Esophagus muscularis mucosa (tissue), 4 donors: ENCODE results near the gene LRRC4C. TPM values are rescaled to one million over a fixed set of nuclear protein-coding genes. Genes with fewer than 3 reads are reported as not detected.

ENCODE experiments used
- DNase-seq: peaks from one replicate; pipeline ENCODE4 v3.0.0-alpha.2; 2017; ENCODE audit errors: extremely low spot score
- H3K27ac ChIP-seq, 4 donors: fragments of 200-600 bp; sonication (generic); replicated peaks in 1 of 4; 1 replicate in 3 of 4; 2 replicates in 1 of 4; pipeline ENCODE4 v1.5.1; 2016 to 2019; ENCODE audit warnings: mild to moderate bottlenecking in 1 of 4
- H3K27me3 ChIP-seq, 4 donors: fragments of 200-600 bp; sonication (generic); one replicate each; pipeline versions ENCODE4 v1.5.1 to v1.6.0; 2016 to 2019
- H3K36me3 ChIP-seq, 4 donors: fragments of 200-600 bp; sonication (generic); one replicate each; pipeline ENCODE4 v1.5.1; 2016 to 2019
- H3K4me1 ChIP-seq, 4 donors: fragments of 200-600 bp; sonication (generic); one replicate each; pipeline ENCODE4 v1.5.1; 2016 to 2019
- H3K4me3 ChIP-seq, 4 donors: fragments of 200-600 bp; sonication (generic); 1 replicate in 2 of 4; 2 replicates in 2 of 4; pipeline ENCODE4 v1.5.1; 2016 to 2019; ENCODE audit warnings: mild to moderate bottlenecking in 4 of 4, moderate library complexity in 1 of 4
- H3K9me3 ChIP-seq, 4 donors: fragments of 200-600 bp; sonication (generic); 1 replicate in 3 of 4; 2 replicates in 1 of 4; pipeline ENCODE4 v1.5.1; 2016 to 2019
- EP300 ChIP-seq: sonication (generic); formaldehyde crosslinking; IDR thresholded peaks from one replicate; pipeline ENCODE4 v1.6.1; 2017; ENCODE audit warnings: antibody characterized with exemption
- POLR2A ChIP-seq: fragments of 450-650 bp; IDR thresholded peaks from one replicate; pipeline ENCODE4 v1.6.1; 2017; ENCODE audit warnings: antibody characterized with exemption, moderate library complexity, mild to moderate bottlenecking, low read depth
- POLR2AphosphoS5 ChIP-seq, 2 donors: sonication (generic); formaldehyde crosslinking; IDR thresholded peaks; one replicate each; pipeline ENCODE4 v1.6.1; 2017; ENCODE audit warnings: antibody characterized with exemption in 2 of 2
- WGBS: methylation state at CpG from one replicate; pipeline ENCODE4 v1.1.5; 2018; 5-methylcytosine and 5-hydroxymethylcytosine counted together
- intact Hi-C: fragments of 100-400 bp; cut with DNase I; formaldehyde crosslinking; loops from one replicate; pipeline ENCODE4 v1.15.1; 2023
- total RNA-seq, 4 donors: library from RNA; depleted of rRNA; stranded (reverse); fragments of >200 nt; gene quantifications; one replicate each; pipeline versions ENCODE4 v1.1.0 to v1.2.1, GENCODE V29; 2016
- TF ChIP-seq, protein P1 (sequence below), 3 experiments: fragments of 200-600 bp in 2 of 3; fragments of 450-650 bp in 1 of 3; sonication (generic) in 2 of 3; IDR thresholded peaks; one replicate each; pipeline ENCODE4 v1.5.1; 2017 to 2019; ENCODE audit warnings: antibody characterized with exemption in 3 of 3, mild to moderate bottlenecking in 2 of 3, moderate library complexity in 1 of 3

Gene LRRC4C
- total RNA-seq, 4 donors from 2014 or later, result 1.2 to 4.0 (median 2.2) TPM

DNA sequence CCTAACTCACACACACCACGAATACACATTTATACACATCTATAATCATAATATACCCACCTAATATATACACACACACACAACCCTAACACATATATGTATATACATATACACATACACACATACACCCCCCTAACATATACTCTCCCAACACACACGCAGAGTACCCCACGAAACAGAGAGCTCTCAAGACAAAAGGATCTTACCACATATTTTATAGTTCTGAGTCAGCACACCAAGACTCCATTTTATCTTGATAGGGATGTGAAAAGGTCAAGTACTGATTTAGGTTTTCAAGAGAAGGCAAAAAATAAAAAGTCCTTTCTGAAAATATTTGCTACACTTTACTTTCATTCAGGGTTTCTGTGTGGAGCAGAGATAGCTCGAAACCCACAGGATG, 1207.2 kb downstream of the LRRC4C start:
- intact Hi-C loops, result no loop called here
- 83% methylated on average over 4 of the region's 4 CpGs for WGBS
- Histone ChIP-seq H3K4me1 (no peaks in the 10 kb centered on the region), H3K27me3 (no peaks in the 10 kb centered on the region), H3K4me3 (no peak overlapping the region), H3K9me3 (no peaks in the 10 kb centered on the region), H3K36me3 (no peaks in the 10 kb centered on the region), H3K27ac (no peak overlapping the region)
- TF ChIP-seq POLR2A, result no peak
- no peak for TF ChIP-seq POLR2AphosphoS5 (IDR thresholded peaks at IDR 0.05)
- TF ChIP-seq, protein P1, sequence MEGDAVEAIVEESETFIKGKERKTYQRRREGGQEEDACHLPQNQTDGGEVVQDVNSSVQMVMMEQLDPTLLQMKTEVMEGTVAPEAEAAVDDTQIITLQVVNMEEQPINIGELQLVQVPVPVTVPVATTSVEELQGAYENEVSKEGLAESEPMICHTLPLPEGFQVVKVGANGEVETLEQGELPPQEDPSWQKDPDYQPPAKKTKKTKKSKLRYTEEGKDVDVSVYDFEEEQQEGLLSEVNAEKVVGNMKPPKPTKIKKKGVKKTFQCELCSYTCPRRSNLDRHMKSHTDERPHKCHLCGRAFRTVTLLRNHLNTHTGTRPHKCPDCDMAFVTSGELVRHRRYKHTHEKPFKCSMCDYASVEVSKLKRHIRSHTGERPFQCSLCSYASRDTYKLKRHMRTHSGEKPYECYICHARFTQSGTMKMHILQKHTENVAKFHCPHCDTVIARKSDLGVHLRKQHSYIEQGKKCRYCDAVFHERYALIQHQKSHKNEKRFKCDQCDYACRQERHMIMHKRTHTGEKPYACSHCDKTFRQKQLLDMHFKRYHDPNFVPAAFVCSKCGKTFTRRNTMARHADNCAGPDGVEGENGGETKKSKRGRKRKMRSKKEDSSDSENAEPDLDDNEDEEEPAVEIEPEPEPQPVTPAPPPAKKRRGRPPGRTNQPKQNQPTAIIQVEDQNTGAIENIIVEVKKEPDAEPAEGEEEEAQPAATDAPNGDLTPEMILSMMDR (IDR thresholded peaks at IDR 0.05), result no peak
- TF ChIP-seq EP300, result no peak
- DNase-seq, result no peak

DNA sequence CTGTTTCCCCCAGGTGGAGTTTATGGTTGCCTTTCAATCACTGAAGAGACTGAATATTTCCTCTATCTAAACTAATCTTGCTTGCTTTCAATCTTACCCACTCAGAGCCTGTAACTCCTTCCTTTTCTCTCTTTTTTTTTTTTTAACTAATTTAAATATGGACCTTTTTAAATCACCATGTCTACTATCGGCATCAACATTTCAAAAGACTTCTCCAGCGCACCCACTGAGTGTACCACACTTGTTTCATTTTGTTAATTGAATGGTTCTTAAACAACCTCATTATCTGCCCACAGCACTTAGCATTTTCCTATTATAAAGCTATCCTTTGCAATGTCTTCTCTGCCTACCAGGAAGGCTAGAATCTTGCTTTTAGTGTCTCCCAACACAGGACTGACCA, 1212.5 kb downstream of the LRRC4C start:
- WGBS, result 54% methylated on average over 2 of the region's 2 CpGs
- Histone ChIP-seq H3K27me3 (no peaks in the 10 kb centered on the region), H3K4me1 (no peaks in the 10 kb centered on the region), H3K27ac (no peak overlapping the region), H3K9me3 (no peaks in the 10 kb centered on the region), H3K36me3 (no peaks in the 10 kb centered on the region), H3K4me3 (no peak overlapping the region)
- TF ChIP-seq, protein P1 (IDR thresholded peaks at IDR 0.05), result no peak
- no peak for TF ChIP-seq POLR2A
- TF ChIP-seq POLR2AphosphoS5 (IDR thresholded peaks at IDR 0.05), result no peak
- TF ChIP-seq EP300, result no peak
- intact Hi-C loops, result no loop called here
- DNase-seq, result no peak

DNA sequence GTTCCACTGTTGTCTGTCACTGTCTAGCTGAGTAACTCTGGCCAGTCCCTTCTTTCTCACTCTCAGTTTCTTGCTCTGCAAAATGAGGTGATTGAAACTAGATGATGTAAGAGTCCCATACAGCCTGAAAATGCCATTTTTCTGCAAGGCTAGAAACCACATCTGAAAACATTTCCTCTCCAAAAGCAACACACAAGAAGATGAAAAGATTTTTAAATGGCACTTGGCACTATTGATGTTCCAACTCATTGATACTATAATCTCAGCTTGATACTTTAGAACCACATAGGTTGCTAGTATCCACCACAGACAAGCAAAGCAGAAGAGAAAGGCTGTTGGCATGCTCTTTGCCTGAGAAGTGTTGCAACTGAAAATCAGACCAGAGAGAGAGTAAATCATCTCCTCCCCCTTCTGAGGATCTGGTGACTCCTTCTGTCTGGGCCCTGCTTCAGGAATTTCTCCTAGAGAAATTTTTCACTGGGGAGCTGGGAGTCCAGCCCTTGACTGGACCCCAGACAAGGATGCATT, 1217.9 kb downstream of the LRRC4C start:
- Histone ChIP-seq H3K27ac (no peak overlapping the region), H3K4me1 (no peaks in the 10 kb centered on the region), H3K36me3 (no peaks in the 10 kb centered on the region), H3K4me3 (no peak overlapping the region), H3K27me3 (no peaks in the 10 kb centered on the region), H3K9me3 (no peaks in the 10 kb centered on the region)
- DNase-seq, result no peak
- intact Hi-C loops, result no loop called here
- TF ChIP-seq POLR2A (no peak), EP300 (no peak), POLR2AphosphoS5 (IDR thresholded peaks at IDR 0.05) (no peak)
- TF ChIP-seq, protein P1 (IDR thresholded peaks at IDR 0.05), result no peak

DNA sequence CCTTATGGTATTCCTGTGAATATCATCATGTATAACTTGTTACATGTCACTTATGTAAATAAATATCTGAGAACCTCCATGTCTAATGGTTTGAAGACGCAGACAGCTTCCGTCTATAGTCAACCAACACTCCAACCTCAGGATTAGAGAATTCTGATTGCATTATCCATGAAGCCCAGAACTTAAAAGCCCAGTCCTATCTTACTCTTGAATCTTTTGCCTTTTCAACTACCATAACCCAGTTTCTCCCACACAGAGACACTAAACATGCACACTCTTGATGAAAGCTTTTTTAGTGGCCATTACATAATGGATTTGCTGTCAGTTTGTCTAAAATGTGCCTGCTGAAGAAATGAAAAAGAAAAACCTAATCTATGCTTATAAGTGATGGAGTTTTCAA, 1219.2 kb downstream of the LRRC4C start:
- 92% methylated on average over 2 of the region's 2 CpGs for WGBS
- TF ChIP-seq EP300, result no peak
- no peak for TF ChIP-seq POLR2A
- no peak for TF ChIP-seq POLR2AphosphoS5 (IDR thresholded peaks at IDR 0.05)
- TF ChIP-seq, protein P1 (IDR thresholded peaks at IDR 0.05), result no peak
- Histone ChIP-seq H3K9me3 (no peaks in the 10 kb centered on the region), H3K27me3 (no peaks in the 10 kb centered on the region), H3K4me3 (no peak overlapping the region), H3K36me3 (no peaks in the 10 kb centered on the region), H3K27ac (no peak overlapping the region), H3K4me1 (no peaks in the 10 kb centered on the region)
- intact Hi-C loops, result no loop called here
- no peak for DNase-seq

DNA sequence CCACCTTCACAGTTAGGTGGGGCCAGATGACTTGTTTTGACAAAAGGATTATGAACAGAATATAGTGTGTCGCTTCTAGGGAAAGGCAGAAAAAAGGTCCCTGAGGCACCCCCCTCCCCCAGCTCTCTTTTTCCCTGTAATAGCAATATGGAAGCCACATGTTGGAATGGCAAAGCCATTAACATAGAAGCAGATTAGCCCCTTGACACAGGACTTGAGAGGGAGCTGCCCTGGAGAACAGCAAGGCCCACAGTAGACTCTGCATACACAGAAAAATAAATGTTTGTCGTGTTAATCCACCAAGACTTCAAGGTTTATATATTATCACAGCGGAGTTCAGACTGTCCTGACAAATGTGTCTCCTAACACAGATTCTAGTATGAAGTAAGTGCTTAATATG, 1222.9 kb downstream of the LRRC4C start:
- no peak for TF ChIP-seq POLR2A
- no peak for TF ChIP-seq POLR2AphosphoS5 (IDR thresholded peaks at IDR 0.05)
- no peak for TF ChIP-seq EP300
- TF ChIP-seq, protein P1 (IDR thresholded peaks at IDR 0.05), result no peak
- Histone ChIP-seq H3K4me1 (no peaks in the 10 kb centered on the region), H3K27ac (no peak overlapping the region), H3K4me3 (no peak overlapping the region), H3K27me3 (no peaks in the 10 kb centered on the region), H3K9me3 (no peaks in the 10 kb centered on the region), H3K36me3 (no peaks in the 10 kb centered on the region)
- intact Hi-C loops, result no loop called here
- 76% methylated on average over 3 of the region's 3 CpGs for WGBS
- DNase-seq, result no peak
